Thyroid gland (tissue), 4 donors: ENCODE results near the gene EYS. TPM values are rescaled to one million over a fixed set of nuclear protein-coding genes. Genes with fewer than 3 reads are reported as not detected.

Source experiments
- DNase-seq, 2 donors: peaks; one replicate each; pipeline ENCODE4 v3.0.0-alpha.2; 2019
- H3K27ac ChIP-seq, 3 donors: fragments of 200-600 bp; sonication (generic); 1 replicate in 2 of 3; 2 replicates in 1 of 3; pipeline ENCODE4 v1.5.1; 2016 to 2019; ENCODE audit warnings: mild to moderate bottlenecking in 1 of 3, moderate library complexity in 1 of 3
- H3K27me3 ChIP-seq: fragments of 200-600 bp; sonication (generic); one replicate; pipeline ENCODE4 v1.5.1; 2019
- H3K36me3 ChIP-seq, 2 donors: fragments of 200-600 bp; sonication (generic); one replicate each; pipeline ENCODE4 v1.5.1; 2016 to 2019
- H3K4me1 ChIP-seq, 2 donors: fragments of 200-600 bp; sonication (generic); one replicate each; pipeline ENCODE4 v1.5.1; 2017 to 2019
- H3K4me3 ChIP-seq, 3 donors: fragments of 200-600 bp; sonication (generic); replicated peaks in 1 of 3; 1 replicate in 2 of 3; 2 replicates in 1 of 3; pipeline ENCODE4 v1.5.1; 2016; ENCODE audit warnings: mild to moderate bottlenecking in 1 of 3
- H3K9me3 ChIP-seq: fragments of 200-600 bp; sonication (generic); one replicate; pipeline ENCODE4 v1.5.1; 2017
- POLR2A ChIP-seq, 2 donors: fragments of 450-650 bp; IDR thresholded peaks; one replicate each; pipeline ENCODE4 v1.6.1; 2017; ENCODE audit warnings: antibody characterized with exemption in 2 of 2, mild to moderate bottlenecking in 2 of 2, moderate library complexity in 1 of 2
- whole genome bisulfite sequencing, 2 donors: methylation state at CpG; one replicate each; pipeline ENCODE4 v1.1.5; 2017; 5-methylcytosine and 5-hydroxymethylcytosine counted together
- intact Hi-C: fragments of 100-400 bp; cut with DNase I; formaldehyde crosslinking; loops from one replicate; pipeline ENCODE4 v1.15.1; 2023
- total RNA-seq, 4 donors: library from RNA; depleted of rRNA; stranded (reverse); fragments of >200 nt; gene quantifications; one replicate each; pipeline ENCODE4 v1.2.3, GENCODE V29; 2016
- TF ChIP-seq, protein P1 (sequence below), 6 experiments: fragments of 200-600 bp in 3 of 6; fragments of 450-650 bp in 3 of 6; sonication (generic) in 3 of 6; IDR thresholded peaks; one replicate each; pipeline ENCODE4 v1.5.1; 2016 to 2019; ENCODE audit warnings: antibody characterized with exemption in 6 of 6, mild to moderate bottlenecking in 2 of 6, inconsistent platforms in 1 of 6, moderate library complexity in 1 of 6

Gene EYS
- total RNA-seq, 4 donors from 2014 or later: not detected

DNA sequence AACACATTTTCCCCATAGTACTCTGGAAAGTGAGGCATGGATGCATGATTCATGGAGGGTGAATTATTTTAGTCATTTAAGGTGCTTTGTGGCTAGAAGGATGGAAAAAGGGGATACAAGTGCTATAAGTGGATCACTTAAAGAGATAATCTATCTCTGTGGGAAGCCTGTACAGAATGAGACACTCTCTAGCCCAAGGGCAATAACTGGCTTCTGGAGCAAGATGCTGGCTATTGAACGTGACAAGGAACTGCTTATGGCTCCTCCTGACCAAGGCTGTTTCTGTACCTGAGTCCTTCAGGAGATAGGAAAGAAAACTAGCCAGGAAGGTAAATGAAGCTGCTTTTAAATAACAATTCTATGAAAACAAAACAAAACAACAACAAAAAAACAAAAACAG, 590.7 kb downstream of the EYS start:
- WGBS, 2 donors: 74 to 76% methylated on average over 1 of the region's 1 CpG
- H3K4me3 ChIP-seq: no peak overlapping the region
- TF ChIP-seq, protein P1, sequence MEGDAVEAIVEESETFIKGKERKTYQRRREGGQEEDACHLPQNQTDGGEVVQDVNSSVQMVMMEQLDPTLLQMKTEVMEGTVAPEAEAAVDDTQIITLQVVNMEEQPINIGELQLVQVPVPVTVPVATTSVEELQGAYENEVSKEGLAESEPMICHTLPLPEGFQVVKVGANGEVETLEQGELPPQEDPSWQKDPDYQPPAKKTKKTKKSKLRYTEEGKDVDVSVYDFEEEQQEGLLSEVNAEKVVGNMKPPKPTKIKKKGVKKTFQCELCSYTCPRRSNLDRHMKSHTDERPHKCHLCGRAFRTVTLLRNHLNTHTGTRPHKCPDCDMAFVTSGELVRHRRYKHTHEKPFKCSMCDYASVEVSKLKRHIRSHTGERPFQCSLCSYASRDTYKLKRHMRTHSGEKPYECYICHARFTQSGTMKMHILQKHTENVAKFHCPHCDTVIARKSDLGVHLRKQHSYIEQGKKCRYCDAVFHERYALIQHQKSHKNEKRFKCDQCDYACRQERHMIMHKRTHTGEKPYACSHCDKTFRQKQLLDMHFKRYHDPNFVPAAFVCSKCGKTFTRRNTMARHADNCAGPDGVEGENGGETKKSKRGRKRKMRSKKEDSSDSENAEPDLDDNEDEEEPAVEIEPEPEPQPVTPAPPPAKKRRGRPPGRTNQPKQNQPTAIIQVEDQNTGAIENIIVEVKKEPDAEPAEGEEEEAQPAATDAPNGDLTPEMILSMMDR (IDR thresholded peaks at IDR 0.05): no peak
- TF ChIP-seq POLR2A (IDR thresholded peaks at IDR 0.05): no peak
- intact Hi-C loops: no loop called here
- DNase-seq: no peak
- no peak overlapping the region for H3K27ac ChIP-seq
- H3K36me3 ChIP-seq: no peaks in the 10 kb centered on the region
- no peaks in the 10 kb centered on the region for H3K4me1 ChIP-seq
- H3K9me3 ChIP-seq: no peaks in the 10 kb centered on the region
- no peaks in the 10 kb centered on the region for H3K27me3 ChIP-seq

DNA sequence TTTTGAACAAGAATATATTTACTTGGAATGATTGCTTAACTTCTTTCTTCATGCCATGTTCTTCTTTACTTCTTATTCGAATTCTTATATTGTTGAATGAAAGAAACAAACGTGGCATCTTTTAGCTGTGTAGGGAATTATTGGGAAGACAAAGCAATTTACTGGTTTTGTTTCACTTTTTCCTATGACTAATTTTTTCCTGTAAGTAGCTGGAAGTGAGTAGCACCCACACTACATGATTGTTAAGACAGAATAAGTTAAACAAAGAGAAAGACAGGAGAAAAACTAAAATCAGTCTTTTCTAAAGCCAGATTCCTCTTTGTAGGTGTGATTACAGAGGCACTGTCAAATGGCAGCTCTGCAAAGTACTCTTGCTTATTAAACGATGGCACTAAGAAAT, 593.4 kb downstream of the EYS start:
- Histone ChIP-seq H3K27me3 (no peaks in the 10 kb centered on the region), H3K27ac (no peak overlapping the region), H3K4me1 (no peaks in the 10 kb centered on the region), H3K36me3 (no peaks in the 10 kb centered on the region), H3K4me3 (no peak overlapping the region), H3K9me3 (no peaks in the 10 kb centered on the region)
- TF ChIP-seq, protein P1 (IDR thresholded peaks at IDR 0.05): no peak
- TF ChIP-seq POLR2A (IDR thresholded peaks at IDR 0.05): no peak
- 60 to 80% methylated on average over 3 of the region's 3 CpGs for WGBS, 2 donors
- intact Hi-C loops: no loop called here
- DNase-seq: no peak

DNA sequence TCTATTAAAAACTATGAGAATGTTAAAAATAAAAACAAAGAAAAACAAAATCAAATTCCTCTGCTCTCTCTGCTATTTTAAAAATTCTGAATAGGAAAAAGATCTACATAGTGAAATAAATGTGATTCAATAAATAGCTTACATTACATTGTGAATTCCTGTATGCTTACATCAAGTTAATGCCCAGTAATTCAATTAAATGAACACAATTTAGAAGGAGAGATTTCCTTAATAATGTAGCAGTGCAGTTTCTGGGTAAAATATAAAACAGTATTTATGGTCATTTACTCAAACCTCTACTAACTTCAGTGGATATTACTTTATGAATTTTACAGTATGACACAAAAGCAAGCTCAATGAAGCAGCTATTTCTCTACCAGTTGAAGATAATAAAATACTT, 594.6 kb downstream of the EYS start:
- no peaks in the 10 kb centered on the region for H3K36me3 ChIP-seq
- no peaks in the 10 kb centered on the region for H3K9me3 ChIP-seq
- no peaks in the 10 kb centered on the region for H3K4me1 ChIP-seq
- DNase-seq: no peak
- no peak for TF ChIP-seq POLR2A (IDR thresholded peaks at IDR 0.05)
- TF ChIP-seq, protein P1 (IDR thresholded peaks at IDR 0.05): no peak
- intact Hi-C loops: no loop called here
- H3K27ac ChIP-seq: no peak overlapping the region
- no peaks in the 10 kb centered on the region for H3K27me3 ChIP-seq
- H3K4me3 ChIP-seq: no peak overlapping the region

DNA sequence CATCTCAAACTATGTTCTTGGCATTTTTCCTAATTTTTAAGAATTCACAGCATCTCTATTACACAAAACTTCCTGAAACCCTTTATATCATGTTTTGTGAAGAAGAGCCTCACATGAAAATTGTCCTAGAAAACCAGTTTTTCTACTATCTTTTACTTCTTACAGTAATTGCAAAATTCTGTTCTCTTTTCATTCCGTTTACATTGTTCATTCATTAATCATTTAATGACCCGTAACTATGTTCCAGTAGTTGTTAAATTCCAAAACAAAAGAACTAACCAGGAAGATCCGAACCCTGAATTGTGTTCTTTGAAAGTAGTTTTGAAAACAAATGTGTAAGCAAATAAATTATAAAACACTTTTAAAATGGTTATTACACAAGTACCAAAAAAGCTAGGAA, 597.0 kb downstream of the EYS start:
- no peaks in the 10 kb centered on the region for H3K27me3 ChIP-seq
- 31 to 32% methylated on average over 3 of the region's 3 CpGs for WGBS, 2 donors
- H3K27ac ChIP-seq: no peak overlapping the region
- intact Hi-C loops: no loop called here
- no peak for DNase-seq
- H3K4me1 ChIP-seq: no peaks in the 10 kb centered on the region
- H3K9me3 ChIP-seq: no peaks in the 10 kb centered on the region
- no peaks in the 10 kb centered on the region for H3K36me3 ChIP-seq
- TF ChIP-seq, protein P1 (IDR thresholded peaks at IDR 0.05): no peak
- no peak for TF ChIP-seq POLR2A (IDR thresholded peaks at IDR 0.05)
- H3K4me3 ChIP-seq: no peak overlapping the region

DNA sequence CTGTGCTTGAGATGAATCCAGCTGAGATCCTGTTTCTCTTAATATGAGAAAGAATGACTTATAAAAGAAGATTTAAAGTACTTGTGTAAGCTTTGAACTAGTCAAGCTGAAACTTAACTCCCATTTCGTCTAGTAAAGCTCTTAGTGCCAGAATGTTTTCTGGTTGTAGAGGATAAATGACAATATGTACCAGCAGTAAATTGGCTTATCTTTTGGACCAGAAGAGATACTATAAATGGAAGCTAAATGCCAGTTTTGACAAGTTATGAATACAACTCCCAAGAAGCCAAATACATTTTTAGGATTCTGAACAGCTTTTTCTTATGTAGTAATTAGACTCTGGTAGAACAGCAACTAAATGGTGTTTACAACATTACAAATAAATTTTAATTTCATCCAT, 608.7 kb downstream of the EYS start:
- intact Hi-C loops: no loop called here
- DNase-seq: no peak
- TF ChIP-seq POLR2A (IDR thresholded peaks at IDR 0.05): no peak
- TF ChIP-seq, protein P1 (IDR thresholded peaks at IDR 0.05): no peak
- no peaks in the 10 kb centered on the region for H3K36me3 ChIP-seq
- H3K4me3 ChIP-seq: no peak overlapping the region
- no peaks in the 10 kb centered on the region for H3K4me1 ChIP-seq
- H3K27me3 ChIP-seq: no peaks in the 10 kb centered on the region
- no peak overlapping the region for H3K27ac ChIP-seq
- 24 to 41% methylated on average over 1 of the region's 1 CpG for WGBS, 2 donors
- H3K9me3 ChIP-seq: no peaks in the 10 kb centered on the region
